HepG2 (cell line): ENCODE results near the gene AIFM1. TPM values are rescaled to one million over a fixed set of nuclear protein-coding genes. Genes with fewer than 3 reads are reported as not detected.

ENCODE experiments used
- ATAC-seq: fragments of 200-7000 bp; cut with Tn5 transposase; 3 replicates; pipeline ENCODE4 v1.9.1; 2020; ENCODE audit warnings: mild to moderate bottlenecking, moderate library complexity
- BruUV-seq: library from RNA; stranded (reverse); fragments of 400-500 nt; replicated peaks from 2 replicates; lab custom pipeline; 2021; lab: Mats Ljungman, UMichigan
- CTCF ChIA-PET: fragments of 300-600 bp; formaldehyde crosslinking; extraction: SDS; loops from one replicate; lab custom pipeline; 2021; ENCODE audit warnings: low total read pairs, inconsistent platforms, low intra/inter-chr PET ratio; lab: Yijun Ruan, JAX
- POLR2A ChIA-PET: fragments of 350-600 bp; sonication (Branson Sonifier 250); formaldehyde crosslinking; loops from one replicate; lab custom pipeline; 2020; ENCODE audit warnings: antibody characterized with exemption, inconsistent platforms; lab: Yijun Ruan, JAX
- DNase-seq: peaks from one replicate; pipeline ENCODE4 v3.0.0-alpha.2; 2015; ENCODE audit warnings: low spot score
- FAIRE-seq: peaks from 3 replicates; lab custom pipeline; 2011; peaks lifted over from hg19 to GRCh38; lab: Jason Lieb, UNC
- H2AFZ ChIP-seq: one replicate; pipeline ENCODE4 v1.6.1; 2011; ENCODE audit warnings: low read length, inconsistent platforms
- H3K27ac ChIP-seq: fragments of 300-600 bp; 3 replicates; pipeline ENCODE4 v1.8.0; 2011; ENCODE audit warnings: mixed run types, mild to moderate bottlenecking, mixed read lengths, low read length, inconsistent platforms; ENCODE audit not compliant: insufficient read depth; ENCODE audit errors: extremely low read length
- H3K27me3 ChIP-seq, 2 experiments: fragments of 200-600 bp in 1 of 2; 2 replicates in 1 of 2; 3 replicates in 1 of 2; pipeline versions ENCODE4 v1.6.0 to v1.8.0; 2011; ENCODE audit warnings: low read length in 2 of 2, mild to moderate bottlenecking in 2 of 2, moderate library complexity in 2 of 2, inconsistent platforms in 1 of 2; ENCODE audit not compliant: insufficient read depth in 2 of 2, control insufficient read depth in 1 of 2
- H3K36me3 ChIP-seq, 2 experiments: fragments of 200-600 bp in 1 of 2; replicated peaks in 1 of 2; 2 replicates in 1 of 2; 3 replicates in 1 of 2; pipeline versions ENCODE4 v1.5.1 to v1.8.0; 2011; ENCODE audit warnings: low read length in 2 of 2, inconsistent platforms in 1 of 2; ENCODE audit not compliant: insufficient read depth in 2 of 2, control insufficient read depth in 1 of 2
- H3K4me1 ChIP-seq: 2 replicates; pipeline ENCODE4 v1.5.1; 2012; ENCODE audit warnings: low read length, inconsistent platforms; ENCODE audit not compliant: insufficient read depth
- H3K4me2 ChIP-seq: 2 replicates; pipeline ENCODE4 v1.6.0; 2011; ENCODE audit warnings: low read depth, low read length, inconsistent platforms
- H3K4me3 ChIP-seq, 3 experiments: fragments of 200-600 bp in 1 of 3; sonication (generic), shearing (Covaris generic) in 1 of 3; replicated peaks in 1 of 3; 2 replicates each; pipeline ENCODE4 v1.5.1; 2011 to 2016; ENCODE audit warnings: low read length in 3 of 3, inconsistent platforms in 2 of 3, low read depth in 2 of 3, mild to moderate bottlenecking in 2 of 3, control low read depth in 1 of 3, mixed read lengths in 1 of 3; ENCODE audit not compliant: insufficient read depth in 1 of 3
- H3K79me2 ChIP-seq: one replicate; pipeline ENCODE4 v1.6.1; 2011; ENCODE audit warnings: low read length, inconsistent platforms; ENCODE audit not compliant: insufficient read depth
- H3K9ac ChIP-seq: 2 replicates; pipeline ENCODE4 v1.6.0; 2011; ENCODE audit warnings: mild to moderate bottlenecking, low read depth, low read length, inconsistent platforms; ENCODE audit not compliant: insufficient read depth
- H3K9me3 ChIP-seq: 2 replicates; pipeline ENCODE4 v1.5.1; 2012; ENCODE audit warnings: mild to moderate bottlenecking, low read length
- H4K20me1 ChIP-seq: 2 replicates; pipeline ENCODE4 v1.6.0; 2011; ENCODE audit warnings: inconsistent platforms, mild to moderate bottlenecking, low read length, moderate library complexity; ENCODE audit not compliant: insufficient read depth
- CEBPB ChIP-seq: IDR thresholded peaks from 2 replicates; pipeline ENCODE4 v1.6.1; 2011; ENCODE audit warnings: low read depth, low read length, improper control_type of control experiment, borderline replicate concordance
- CENPX ChIP-seq: sonication (generic); formaldehyde crosslinking; IDR thresholded peaks from 2 replicates; pipeline ENCODE4 v1.9.0; 2021; ENCODE audit warnings: mild to moderate bottlenecking, missing genetic modification reagents, moderate library complexity
- EEA1 ChIP-seq: sonication (generic); formaldehyde crosslinking; IDR thresholded peaks from 2 replicates; pipeline ENCODE4 v1.5.1; 2020; ENCODE audit warnings: mild to moderate bottlenecking, missing genetic modification reagents, borderline replicate concordance
- POLR2AphosphoS5 ChIP-seq: IDR thresholded peaks from 2 replicates; pipeline ENCODE4 v1.6.1; 2012; ENCODE audit warnings: low read depth, low read length
- SETDB1 ChIP-seq: sonication (generic); formaldehyde crosslinking; IDR thresholded peaks from 2 replicates; pipeline ENCODE4 v1.5.1; 2020; ENCODE audit warnings: missing genetic modification reagents, mild to moderate bottlenecking, borderline replicate concordance
- SMARCC2 ChIP-seq: fragments of 450-650 bp; IDR thresholded peaks from 2 replicates; pipeline ENCODE4 v1.6.1; 2017; ENCODE audit warnings: antibody characterized with exemption, mild to moderate bottlenecking
- TMF1 ChIP-seq: sonication (generic); formaldehyde crosslinking; IDR thresholded peaks from 2 replicates; pipeline ENCODE4 v1.8.1; 2022; ENCODE audit warnings: low read depth, missing genetic modification reagents
- ZEB1 ChIP-seq: IDR thresholded peaks from 2 replicates; pipeline ENCODE4 v1.6.1; 2012; ENCODE audit warnings: mild to moderate bottlenecking, low read depth, inconsistent platforms; ENCODE audit not compliant: insufficient replicate concordance
- ZNF446 ChIP-seq: sonication (generic); formaldehyde crosslinking; IDR thresholded peaks from 2 replicates; pipeline ENCODE4 v1.5.0; 2020; ENCODE audit warnings: mild to moderate bottlenecking, missing genetic modification reagents
- ZNF484 ChIP-seq: sonication (generic); formaldehyde crosslinking; IDR thresholded peaks from 2 replicates; pipeline ENCODE4 v1.5.1; 2020; ENCODE audit warnings: mild to moderate bottlenecking, low read depth, missing genetic modification reagents, borderline replicate concordance
- ZNF878 ChIP-seq: sonication (generic); formaldehyde crosslinking; IDR thresholded peaks from 2 replicates; pipeline ENCODE4 v1.8.1; 2023; ENCODE audit warnings: mild to moderate bottlenecking, missing genetic modification reagents, moderate library complexity
- ZZZ3 ChIP-seq: sonication (generic); formaldehyde crosslinking; IDR thresholded peaks from 2 replicates; pipeline ENCODE4 v1.4.0; 2020; ENCODE audit warnings: missing genetic modification reagents, mild to moderate bottlenecking, borderline replicate concordance
- WGBS: methylation state at CpG from one replicate; pipeline ENCODE4 v1.1.6; 2017; ENCODE audit warnings: low lambda C conversion rate; 5-methylcytosine and 5-hydroxymethylcytosine counted together
- in situ Hi-C: cut with HindIII; loops from 2 replicates; pipeline ENCODE4 v1.10.0; 2017; ENCODE audit warnings: low pct_unique_long_range_greater_than_20kb; ENCODE audit not compliant: extremely low pct_ligation_motif_present
- intact Hi-C: fragments of 100-400 bp; cut with micrococcal nuclease; formaldehyde crosslinking; loops from one replicate; pipeline ENCODE4 v1.10.0; 2022; ENCODE audit not compliant: unreplicated experiment
- polyA plus RNA-seq, 8 experiments: library from polyadenylated mRNA; depleted of rRNA in 3 of 8; stranded (reverse) in 7 of 8; unstranded in 1 of 8; fragments of >200 nt; fragmentation: Illumina TruSeq in 4 of 8; extraction: Trizol in 4 of 8; gene quantifications; 2 replicates each; pipeline versions ENCODE4 v1.2.1 to v1.2.3, GENCODE V29; 2011 to 2016; ENCODE audit warnings: low read depth in 4 of 8, missing spikeins in 1 of 8, mixed read lengths in 1 of 8; ENCODE audit not compliant: insufficient read depth in 1 of 8
- total RNA-seq, 5 experiments: library from RNA; depleted of rRNA; stranded (reverse); fragments of >200 nt; fragmentation: Illumina TruSeq; extraction: Trizol; gene quantifications; 2 replicates each; pipeline ENCODE4 v1.2.3, GENCODE V29; 2016; ENCODE audit warnings: low read depth in 1 of 5
- TF ChIP-seq, protein P1 (sequence below): sonication (generic); formaldehyde crosslinking; IDR thresholded peaks from 2 replicates; pipeline ENCODE4 v1.4.0; 2020; ENCODE audit warnings: missing genetic modification reagents, borderline replicate concordance

AIFM1 gene
- total and polyA plus RNA-seq, 2 of the 13 experiments (the other 11 are each of a cell fraction or from before 2014, with no cell fraction given): 42.8 to 46.9 TPM

DNA sequence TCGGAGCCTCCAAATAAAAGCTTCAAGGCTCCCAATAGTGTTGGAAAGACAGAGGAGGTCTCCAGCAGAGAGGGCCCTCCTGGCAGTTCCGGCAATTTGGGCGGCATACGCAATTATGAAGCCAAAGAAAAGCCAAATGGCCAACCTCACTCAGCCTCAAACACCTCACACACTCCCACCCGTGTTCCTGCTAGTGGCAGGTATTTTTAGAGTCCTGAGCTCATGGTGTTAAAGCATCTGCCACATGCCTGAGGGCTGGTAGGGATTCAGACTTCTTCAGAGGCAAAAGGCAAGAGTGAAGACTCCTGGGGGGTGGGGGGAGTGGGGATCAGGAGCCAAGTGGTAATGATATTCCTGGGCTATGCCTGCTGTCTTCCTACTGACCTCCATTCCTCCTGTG, 13.5 kb upstream of the AIFM1 start:
- CTCF ChIA-PET: no interaction called here

DNA sequence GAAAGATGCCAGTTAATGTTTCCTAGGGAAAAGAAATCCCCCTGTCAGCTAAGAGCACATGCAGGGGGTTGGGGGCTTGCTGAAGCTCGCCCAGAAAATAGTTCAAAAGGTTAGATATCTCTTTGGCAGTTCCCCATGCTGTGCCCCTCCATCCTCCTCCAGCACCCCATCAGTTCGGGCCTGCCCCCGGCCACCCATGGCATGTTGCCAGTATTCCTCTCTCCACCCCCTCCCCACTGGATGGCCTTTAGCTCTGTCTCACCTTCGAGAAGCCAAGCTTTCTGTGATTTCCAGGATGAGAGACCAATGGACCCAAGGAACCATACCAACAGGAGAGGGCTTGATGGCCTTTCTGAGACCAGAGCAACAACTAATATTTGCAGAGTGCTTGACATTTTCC, 11.3 kb upstream of the AIFM1 start:
- TF ChIP-seq CENPX (CRISPR knock-in tag): no peak
- no peak for TF ChIP-seq ZNF446 (CRISPR knock-in tag)
- TF ChIP-seq CEBPB: no peak
- TF ChIP-seq POLR2AphosphoS5: no peak
- no peak for TF ChIP-seq SMARCC2
- TF ChIP-seq EEA1 (CRISPR knock-in tag): no peak
- no peak for TF ChIP-seq ZNF878 (CRISPR knock-in tag)
- no peak for TF ChIP-seq SETDB1 (CRISPR knock-in tag)
- TF ChIP-seq TMF1 (CRISPR knock-in tag): no peak
- Histone ChIP-seq H3K9ac (no peak overlapping the region), H3K4me1 (peaks cover 6% of the 10 kb centered on the region; the same call in 1 of the 2 replicates), H3K36me3 (no peaks in the 10 kb centered on the region), H3K9me3 (no peaks in the 10 kb centered on the region), H3K27ac (no peak overlapping the region), H3K4me3 (no peak overlapping the region), H3K4me2 (no peak overlapping the region; the same call in 1 of the 2 replicates), H3K27me3 (peaks cover 0 to 4% of the 10 kb centered on the region in 2 experiments; a peak in 2 of 5 replicates), H2AFZ (no peak overlapping the region), H3K79me2 (no peaks in the 10 kb centered on the region), H4K20me1 (no peaks in the 10 kb centered on the region)
- ATAC-seq (no peak), FAIRE-seq (no peak), DNase-seq (no peak)
- in situ Hi-C loops: no loop called here
- no TSS peak for BruUV-seq
- CTCF ChIA-PET: no interaction called here
- 38% methylated on average over 1 of the region's 4 CpGs for WGBS
- POLR2A ChIA-PET: interaction anchor here (2.7 kb wide), 1 partner anchor 11 kb away, joined by 9 read pairs; the partner anchor contains the start of gene AIFM1
- intact Hi-C loops: no loop called here

More for the DNA sequence above, 13.5 kb upstream of the AIFM1 start:
- Histone ChIP-seq H3K4me3 (no peak overlapping the region), H3K9ac (no peak overlapping the region), H2AFZ (no peak overlapping the region), H3K9me3 (no peaks in the 10 kb centered on the region), H3K79me2 (no peaks in the 10 kb centered on the region), H4K20me1 (no peaks in the 10 kb centered on the region), H3K36me3 (no peaks in the 10 kb centered on the region), H3K4me2 (no peak overlapping the region), H3K27ac (no peak overlapping the region), H3K27me3 (no peaks in the 10 kb centered on the region), H3K4me1 (peaks cover 3% of the 10 kb centered on the region; the same call in 1 of the 2 replicates)
- no peak for FAIRE-seq
- POLR2A ChIA-PET: no interaction called here
- DNase-seq: no peak
- BruUV-seq: no TSS peak
- intact Hi-C loops (no loop called here), in situ Hi-C loops (no loop called here)
- WGBS: no CpG with 5 or more reads among the region's 5 CpGs
- ATAC-seq: no peak
- TF ChIP-seq ZZZ3 (CRISPR knock-in tag) (no peak), ZEB1 (no peak), ZNF484 (CRISPR knock-in tag) (no peak)
- TF ChIP-seq, protein P1, sequence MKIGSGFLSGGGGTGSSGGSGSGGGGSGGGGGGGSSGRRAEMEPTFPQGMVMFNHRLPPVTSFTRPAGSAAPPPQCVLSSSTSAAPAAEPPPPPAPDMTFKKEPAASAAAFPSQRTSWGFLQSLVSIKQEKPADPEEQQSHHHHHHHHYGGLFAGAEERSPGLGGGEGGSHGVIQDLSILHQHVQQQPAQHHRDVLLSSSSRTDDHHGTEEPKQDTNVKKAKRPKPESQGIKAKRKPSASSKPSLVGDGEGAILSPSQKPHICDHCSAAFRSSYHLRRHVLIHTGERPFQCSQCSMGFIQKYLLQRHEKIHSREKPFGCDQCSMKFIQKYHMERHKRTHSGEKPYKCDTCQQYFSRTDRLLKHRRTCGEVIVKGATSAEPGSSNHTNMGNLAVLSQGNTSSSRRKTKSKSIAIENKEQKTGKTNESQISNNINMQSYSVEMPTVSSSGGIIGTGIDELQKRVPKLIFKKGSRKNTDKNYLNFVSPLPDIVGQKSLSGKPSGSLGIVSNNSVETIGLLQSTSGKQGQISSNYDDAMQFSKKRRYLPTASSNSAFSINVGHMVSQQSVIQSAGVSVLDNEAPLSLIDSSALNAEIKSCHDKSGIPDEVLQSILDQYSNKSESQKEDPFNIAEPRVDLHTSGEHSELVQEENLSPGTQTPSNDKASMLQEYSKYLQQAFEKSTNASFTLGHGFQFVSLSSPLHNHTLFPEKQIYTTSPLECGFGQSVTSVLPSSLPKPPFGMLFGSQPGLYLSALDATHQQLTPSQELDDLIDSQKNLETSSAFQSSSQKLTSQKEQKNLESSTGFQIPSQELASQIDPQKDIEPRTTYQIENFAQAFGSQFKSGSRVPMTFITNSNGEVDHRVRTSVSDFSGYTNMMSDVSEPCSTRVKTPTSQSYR (CRISPR knock-in tag): no peak
